Thyroid gland (tissue), 4 donors: ENCODE data around the gene SIL1. TPM values are rescaled to one million over a fixed set of nuclear protein-coding genes. Genes with fewer than 3 reads are reported as not detected.

ENCODE experiments used
- DNase-seq, 2 donors: peaks; one replicate each; pipeline ENCODE4 v3.0.0-alpha.2; 2019
- H3K27ac ChIP-seq, 3 donors: fragments of 200-600 bp; sonication (generic); 1 replicate in 2 of 3; 2 replicates in 1 of 3; pipeline ENCODE4 v1.5.1; 2016 to 2019; ENCODE audit warnings: mild to moderate bottlenecking in 1 of 3, moderate library complexity in 1 of 3
- H3K27me3 ChIP-seq: fragments of 200-600 bp; sonication (generic); one replicate; pipeline ENCODE4 v1.5.1; 2019
- H3K36me3 ChIP-seq, 2 donors: fragments of 200-600 bp; sonication (generic); one replicate each; pipeline ENCODE4 v1.5.1; 2016 to 2019
- H3K4me1 ChIP-seq, 2 donors: fragments of 200-600 bp; sonication (generic); one replicate each; pipeline ENCODE4 v1.5.1; 2017 to 2019
- H3K4me3 ChIP-seq, 3 donors: fragments of 200-600 bp; sonication (generic); replicated peaks in 1 of 3; 1 replicate in 2 of 3; 2 replicates in 1 of 3; pipeline ENCODE4 v1.5.1; 2016; ENCODE audit warnings: mild to moderate bottlenecking in 1 of 3
- H3K9me3 ChIP-seq: fragments of 200-600 bp; sonication (generic); one replicate; pipeline ENCODE4 v1.5.1; 2017
- POLR2A ChIP-seq, 2 donors: fragments of 450-650 bp; IDR thresholded peaks; one replicate each; pipeline ENCODE4 v1.6.1; 2017; ENCODE audit warnings: antibody characterized with exemption in 2 of 2, mild to moderate bottlenecking in 2 of 2, moderate library complexity in 1 of 2
- WGBS, 2 donors: methylation state at CpG; one replicate each; pipeline ENCODE4 v1.1.5; 2017; 5-methylcytosine and 5-hydroxymethylcytosine counted together
- intact Hi-C: fragments of 100-400 bp; cut with DNase I; formaldehyde crosslinking; loops from one replicate; pipeline ENCODE4 v1.15.1; 2023
- total RNA-seq, 4 donors: library from RNA; depleted of rRNA; stranded (reverse); fragments of >200 nt; gene quantifications; one replicate each; pipeline ENCODE4 v1.2.3, GENCODE V29; 2016
- TF ChIP-seq, protein P1 (sequence below), 6 experiments: fragments of 200-600 bp in 3 of 6; fragments of 450-650 bp in 3 of 6; sonication (generic) in 3 of 6; IDR thresholded peaks; one replicate each; pipeline ENCODE4 v1.5.1; 2016 to 2019; ENCODE audit warnings: antibody characterized with exemption in 6 of 6, mild to moderate bottlenecking in 2 of 6, inconsistent platforms in 1 of 6, moderate library complexity in 1 of 6

SIL1 gene
- total RNA-seq, 4 donors from 2014 or later, result 57.5 to 103 (median 81.7) TPM

DNA sequence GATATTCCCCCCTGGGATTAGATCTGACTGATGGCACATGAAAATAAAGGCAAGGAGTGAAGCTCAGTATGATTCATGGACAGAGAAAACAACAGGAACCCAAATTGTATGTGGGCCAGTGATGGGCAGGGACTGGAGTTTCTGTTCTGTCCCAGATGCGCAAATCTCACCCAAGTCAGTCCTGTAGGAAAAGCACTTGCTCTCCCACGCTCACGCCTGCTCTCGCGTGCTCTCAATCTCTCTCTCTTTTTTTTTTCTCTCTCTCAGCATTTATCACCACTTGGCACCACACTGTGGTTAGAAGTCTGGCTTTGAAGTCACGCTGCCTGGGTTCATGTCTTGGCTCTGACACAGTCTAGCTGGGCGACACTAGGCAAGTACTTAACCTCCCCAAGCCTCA is 216.6 kb downstream of the SIL1 start:
- no peaks in the 10 kb centered on the region for H3K36me3 ChIP-seq
- 60 to 77% methylated on average over 7 of the region's 7 CpGs for WGBS, 2 donors
- no peak overlapping the region for H3K27ac ChIP-seq
- DNase-seq, result peak; percentile 24 to 31
- peaks cover 0 to 20% of the 10 kb centered on the region in 2 donors for H3K4me1 ChIP-seq
- intact Hi-C loops, result no loop called here
- H3K9me3 ChIP-seq, result no peaks in the 10 kb centered on the region
- TF ChIP-seq, protein P1, sequence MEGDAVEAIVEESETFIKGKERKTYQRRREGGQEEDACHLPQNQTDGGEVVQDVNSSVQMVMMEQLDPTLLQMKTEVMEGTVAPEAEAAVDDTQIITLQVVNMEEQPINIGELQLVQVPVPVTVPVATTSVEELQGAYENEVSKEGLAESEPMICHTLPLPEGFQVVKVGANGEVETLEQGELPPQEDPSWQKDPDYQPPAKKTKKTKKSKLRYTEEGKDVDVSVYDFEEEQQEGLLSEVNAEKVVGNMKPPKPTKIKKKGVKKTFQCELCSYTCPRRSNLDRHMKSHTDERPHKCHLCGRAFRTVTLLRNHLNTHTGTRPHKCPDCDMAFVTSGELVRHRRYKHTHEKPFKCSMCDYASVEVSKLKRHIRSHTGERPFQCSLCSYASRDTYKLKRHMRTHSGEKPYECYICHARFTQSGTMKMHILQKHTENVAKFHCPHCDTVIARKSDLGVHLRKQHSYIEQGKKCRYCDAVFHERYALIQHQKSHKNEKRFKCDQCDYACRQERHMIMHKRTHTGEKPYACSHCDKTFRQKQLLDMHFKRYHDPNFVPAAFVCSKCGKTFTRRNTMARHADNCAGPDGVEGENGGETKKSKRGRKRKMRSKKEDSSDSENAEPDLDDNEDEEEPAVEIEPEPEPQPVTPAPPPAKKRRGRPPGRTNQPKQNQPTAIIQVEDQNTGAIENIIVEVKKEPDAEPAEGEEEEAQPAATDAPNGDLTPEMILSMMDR (IDR thresholded peaks at IDR 0.05), result no peak
- TF ChIP-seq POLR2A (IDR thresholded peaks at IDR 0.05), result no peak
- no peaks in the 10 kb centered on the region for H3K27me3 ChIP-seq
- H3K4me3 ChIP-seq, result no peak overlapping the region

DNA sequence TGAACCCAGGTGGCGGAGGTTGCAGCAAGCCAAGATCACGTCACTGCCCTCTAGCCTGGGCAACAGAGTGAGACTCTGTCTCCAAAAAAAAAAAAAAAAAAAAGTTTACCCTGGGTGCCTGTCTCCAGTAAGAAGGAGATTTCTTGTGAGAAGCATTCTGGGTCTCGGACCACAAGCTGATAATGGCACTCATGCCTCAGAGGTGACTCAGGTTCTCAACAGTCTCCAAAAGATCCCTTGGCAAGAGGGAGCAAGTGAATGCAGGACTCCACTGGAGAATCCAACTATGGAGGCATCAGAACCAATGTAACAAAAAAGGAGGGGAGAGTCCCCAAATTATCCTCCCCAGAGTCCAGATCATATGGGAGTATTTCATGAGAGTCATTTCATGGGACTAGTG is 217.0 kb downstream of the SIL1 start:
- intact Hi-C loops, result no loop called here
- TF ChIP-seq, protein P1 (IDR thresholded peaks at IDR 0.05), result no peak
- no peak for TF ChIP-seq POLR2A (IDR thresholded peaks at IDR 0.05)

DNA sequence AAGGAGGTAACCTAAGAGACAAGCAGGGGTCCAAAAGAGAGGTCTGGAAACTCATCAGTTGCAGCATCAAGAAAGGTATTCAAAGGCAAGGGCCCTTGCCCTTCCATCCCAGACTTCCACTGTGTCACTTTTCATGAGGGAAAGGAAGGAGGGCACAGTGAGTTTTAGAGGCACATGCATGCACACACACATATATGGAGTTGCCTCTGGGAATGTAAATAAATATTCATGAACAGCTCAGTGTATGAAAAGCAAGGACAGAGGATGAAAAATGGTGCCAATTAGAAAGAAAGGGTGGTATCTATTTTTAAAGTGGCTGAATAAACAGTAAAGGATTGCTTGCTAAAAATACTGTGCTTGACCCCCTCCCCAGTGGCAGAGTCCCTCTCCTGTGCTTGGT is 217.7 kb downstream of the SIL1 start:
- Histone ChIP-seq H3K4me3 (no peak overlapping the region), H3K36me3 (no peaks in the 10 kb centered on the region), H3K27ac (no peak overlapping the region), H3K27me3 (no peaks in the 10 kb centered on the region), H3K9me3 (no peaks in the 10 kb centered on the region), H3K4me1 (peaks cover 0 to 23% of the 10 kb centered on the region in 2 donors)
- no peak for DNase-seq
- intact Hi-C loops, result no loop called here
- TF ChIP-seq POLR2A (IDR thresholded peaks at IDR 0.05), result no peak
- TF ChIP-seq, protein P1 (IDR thresholded peaks at IDR 0.05), result no peak

More for the DNA sequence above, 217.0 kb downstream of the SIL1 start:
- no peak overlapping the region for H3K4me3 ChIP-seq
- H3K9me3 ChIP-seq, result no peaks in the 10 kb centered on the region
- H3K36me3 ChIP-seq, result no peaks in the 10 kb centered on the region
- WGBS, 2 donors, result 96 to 100% methylated on average over 3 of the region's 3 CpGs
- no peaks in the 10 kb centered on the region for H3K27me3 ChIP-seq
- H3K27ac ChIP-seq, result no peak overlapping the region
- H3K4me1 ChIP-seq, result peaks cover 0 to 20% of the 10 kb centered on the region in 2 donors
- no peak for DNase-seq

DNA sequence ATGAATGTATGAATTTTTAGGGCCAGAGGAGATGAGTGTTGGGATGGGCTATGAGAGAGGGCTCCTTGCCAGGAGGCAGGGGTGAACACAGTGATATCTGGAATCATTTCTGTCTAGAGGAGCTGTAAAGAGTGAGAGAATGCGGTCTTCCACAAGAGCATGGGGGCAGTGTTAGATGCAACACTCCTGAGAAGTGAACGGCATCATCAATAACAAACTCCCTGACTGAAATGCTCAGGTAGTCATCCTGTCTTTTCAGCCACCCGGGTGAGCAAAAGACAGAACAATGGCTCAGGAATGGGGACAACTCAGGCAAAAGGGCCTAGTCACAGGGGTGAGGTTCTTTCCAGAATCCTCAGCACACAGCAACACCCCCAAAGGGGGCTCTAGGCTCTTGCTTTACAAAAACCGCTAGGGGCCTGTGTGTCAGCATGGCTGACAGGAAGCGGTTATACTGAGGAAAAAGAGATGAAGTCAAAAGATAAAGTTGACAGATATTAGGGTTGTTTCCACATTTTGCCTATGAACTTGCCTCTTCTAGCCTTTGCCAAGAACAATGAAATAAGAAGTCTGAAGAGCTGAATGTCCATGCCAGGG is 218.4 kb downstream of the SIL1 start:
- Histone ChIP-seq H3K27ac (no peak overlapping the region), H3K4me3 (no peak overlapping the region), H3K36me3 (no peaks in the 10 kb centered on the region), H3K4me1 (peaks cover 6 to 29% of the 10 kb centered on the region in 2 donors), H3K27me3 (no peaks in the 10 kb centered on the region), H3K9me3 (no peaks in the 10 kb centered on the region)
- no peak for TF ChIP-seq POLR2A (IDR thresholded peaks at IDR 0.05)
- TF ChIP-seq, protein P1 (IDR thresholded peaks at IDR 0.05), result no peak
- WGBS, 2 donors, result 90 to 96% methylated on average over 5 of the region's 5 CpGs
- intact Hi-C loops, result no loop called here
- no peak for DNase-seq

DNA sequence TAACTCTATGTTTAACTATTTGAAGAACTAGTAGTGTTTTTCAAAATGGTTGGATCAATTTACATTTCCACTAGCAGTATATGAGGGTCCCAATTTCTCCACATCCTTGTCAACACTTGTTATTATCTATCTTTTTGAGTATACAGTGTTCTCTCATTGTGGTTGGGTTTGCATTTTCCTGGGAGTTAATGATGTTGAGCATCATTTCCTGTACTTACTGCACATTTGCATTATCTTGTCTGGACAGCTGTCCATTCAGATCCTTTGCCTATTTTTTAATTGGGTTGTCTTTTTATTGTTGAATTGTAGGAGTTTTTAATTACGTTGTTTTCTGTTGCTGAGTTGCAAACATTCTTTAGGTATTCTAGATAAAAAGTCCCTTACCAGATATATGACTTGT is 219.6 kb downstream of the SIL1 start:
- Histone ChIP-seq H3K27me3 (no peaks in the 10 kb centered on the region), H3K9me3 (no peaks in the 10 kb centered on the region), H3K36me3 (no peaks in the 10 kb centered on the region), H3K4me1 (peaks cover 7 to 29% of the 10 kb centered on the region in 2 donors), H3K4me3 (no peak overlapping the region), H3K27ac (no peak overlapping the region)
- TF ChIP-seq, protein P1 (IDR thresholded peaks at IDR 0.05), result no peak
- no peak for TF ChIP-seq POLR2A (IDR thresholded peaks at IDR 0.05)
- intact Hi-C loops, result no loop called here
- WGBS, 2 donors, result 95 to 100% methylated on average over 1 of the region's 1 CpG
- no peak for DNase-seq
